CD4-positive, CD25-positive, alpha-beta regulatory T cell (primary cell): ENCODE measurements around the gene RPL18A. TPM values are rescaled to one million over a fixed set of nuclear protein-coding genes. Genes with fewer than 3 reads are reported as not detected.

Experiments
- ATAC-seq, 2 donors: fragments of 150-1000 bp; cut with Tn5 transposase; one replicate each; pipeline ENCODE4 v1.10.0; 2021; ENCODE audit warnings: low read depth in 2 of 2, moderate number of reproducible peaks in 2 of 2, moderate library complexity in 1 of 2
- DNase-seq, 3 donors: peaks; one replicate each; pipeline versions ENCODE4 v3.0.0 to v3.0.0-alpha.2; 2012 to 2022; ENCODE audit warnings: mixed read lengths in 1 of 3
- H3K27ac ChIP-seq: one replicate; pipeline ENCODE4 v1.7.0; 2013; ENCODE audit warnings: mild to moderate bottlenecking, low read length; ENCODE audit not compliant: insufficient read depth, poor library complexity, severe bottlenecking
- H3K27me3 ChIP-seq: one replicate; pipeline ENCODE4 v1.7.0; 2013; ENCODE audit warnings: low read length; ENCODE audit not compliant: control insufficient read depth, insufficient read depth
- H3K36me3 ChIP-seq: one replicate; pipeline ENCODE4 v1.7.0; 2013; ENCODE audit warnings: mild to moderate bottlenecking, low read length, moderate library complexity; ENCODE audit not compliant: control insufficient read depth, insufficient read depth
- H3K4me1 ChIP-seq: 2 replicates; pipeline ENCODE4 v1.7.0; 2013; ENCODE audit warnings: mild to moderate bottlenecking, low read length; ENCODE audit not compliant: insufficient read depth, control insufficient read depth, poor library complexity, severe bottlenecking
- H3K4me3 ChIP-seq: one replicate; pipeline ENCODE4 v1.7.0; 2013; ENCODE audit warnings: low read depth, mild to moderate bottlenecking, low read length, moderate library complexity
- H3K9me3 ChIP-seq, 2 experiments: 1 replicate in 1 of 2; 2 replicates in 1 of 2; pipeline ENCODE4 v1.7.0; 2013; ENCODE audit warnings: low read length in 2 of 2, mild to moderate bottlenecking in 1 of 2, moderate library complexity in 1 of 2; ENCODE audit not compliant: control insufficient read depth in 2 of 2
- H3K27ac Mint-ChIP-seq, 3 donors: one replicate each; pipeline ENCODE4 v1.8.0; 2020 to 2022; ENCODE audit warnings: mild to moderate bottlenecking in 3 of 3, mixed read lengths in 3 of 3, moderate library complexity in 2 of 3
- H3K27me3 Mint-ChIP-seq: one replicate; pipeline ENCODE4 v1.8.0; 2022; ENCODE audit warnings: mild to moderate bottlenecking, mixed read lengths
- H3K36me3 Mint-ChIP-seq: one replicate; pipeline ENCODE4 v1.8.0; 2020; ENCODE audit warnings: mixed read lengths
- H3K4me1 Mint-ChIP-seq, 4 donors: one replicate each; pipeline ENCODE4 v1.8.0; 2020 to 2022; ENCODE audit warnings: mixed read lengths in 4 of 4, mild to moderate bottlenecking in 1 of 4
- H3K4me3 Mint-ChIP-seq, 4 donors: one replicate each; pipeline ENCODE4 v1.8.0; 2020 to 2022; ENCODE audit warnings: mild to moderate bottlenecking in 4 of 4, mixed read lengths in 4 of 4, moderate library complexity in 3 of 4
- H3K9me3 Mint-ChIP-seq, 7 donors: one replicate each; pipeline ENCODE4 v1.8.0; 2020 to 2022; ENCODE audit warnings: mixed read lengths in 7 of 7, mild to moderate bottlenecking in 3 of 7, moderate library complexity in 2 of 7
- polyA plus RNA-seq, 4 donors: library from polyadenylated mRNA; unstranded; fragments of 300-500 nt; fragmentation: Illumina TruSeq; gene quantifications; one replicate each; pipeline ENCODE4 v1.2.3, GENCODE V29; 2021
- total RNA-seq: library from RNA; stranded (reverse); gene quantifications from one replicate; pipeline ENCODE4 v1.2.3, GENCODE V29; 2022

The RPL18A gene
- total and polyA plus RNA-seq, 5 donors from 2014 or later, result 2,143 to 4,374 (median 3,137) TPM

DNA sequence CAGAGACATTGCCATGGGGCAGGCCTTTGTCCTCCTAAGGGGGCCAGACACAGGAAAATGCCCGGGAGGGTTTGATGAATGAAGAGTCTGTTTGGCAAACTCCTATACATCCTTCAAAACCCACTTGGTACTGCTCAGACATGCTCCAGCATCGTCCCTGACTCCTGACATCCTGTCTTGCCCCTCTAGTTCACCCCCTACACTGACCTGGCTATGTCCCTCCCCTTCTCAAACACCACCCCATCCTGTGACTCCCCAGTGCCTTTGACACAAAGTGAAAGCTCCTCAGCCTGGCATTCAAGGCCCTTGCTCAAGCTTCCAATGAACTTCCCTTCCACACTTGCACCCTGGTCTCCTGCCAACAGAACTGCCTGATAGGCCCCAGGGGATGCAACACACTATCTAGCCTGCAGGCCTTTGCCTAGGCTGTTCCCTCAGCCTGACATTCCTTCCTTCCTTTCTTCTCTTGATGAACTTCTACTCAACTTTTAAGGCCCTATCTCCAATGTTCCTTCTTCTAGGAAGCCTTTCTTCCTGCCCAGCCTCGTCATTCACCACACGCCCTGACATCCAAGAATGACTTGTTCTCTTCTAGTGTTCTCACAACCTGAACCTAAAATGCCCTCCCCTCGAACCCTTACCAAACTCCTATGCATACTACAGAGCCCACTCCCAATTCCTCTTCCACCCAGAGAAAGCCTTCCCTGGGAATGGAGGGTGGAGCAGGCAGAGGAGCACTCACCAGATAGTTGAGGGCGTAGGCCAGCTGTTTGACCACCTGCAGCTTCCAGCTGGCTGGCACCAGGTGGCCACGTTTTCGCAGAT lies 24.3 kb upstream of the RPL18A start:
- Mint-ChIP-seq H3K27me3 (no peaks in the 10 kb centered on the region), H3K4me3 (no peak overlapping the region), H3K4me1 (peaks cover 0 to 17% (median 10%) of the 10 kb centered on the region in 4 donors), H3K36me3 (peaks cover 47% of the 10 kb centered on the region), H3K27ac (peak overlapping the region; percentile 59 to 97 (median 69)), H3K9me3 (peaks cover 0 to 2% (median 0%) of the 10 kb centered on the region in 7 donors)
- Histone ChIP-seq H3K27me3 (no peaks in the 10 kb centered on the region), H3K4me3 (no peak overlapping the region), H3K27ac (no peak overlapping the region), H3K4me1 (no peaks in the 10 kb centered on the region), H3K9me3 (no peaks in the 10 kb centered on the region), H3K36me3 (peaks cover 89% of the 10 kb centered on the region)
- DNase-seq (no peak), ATAC-seq (no peak)

DNA sequence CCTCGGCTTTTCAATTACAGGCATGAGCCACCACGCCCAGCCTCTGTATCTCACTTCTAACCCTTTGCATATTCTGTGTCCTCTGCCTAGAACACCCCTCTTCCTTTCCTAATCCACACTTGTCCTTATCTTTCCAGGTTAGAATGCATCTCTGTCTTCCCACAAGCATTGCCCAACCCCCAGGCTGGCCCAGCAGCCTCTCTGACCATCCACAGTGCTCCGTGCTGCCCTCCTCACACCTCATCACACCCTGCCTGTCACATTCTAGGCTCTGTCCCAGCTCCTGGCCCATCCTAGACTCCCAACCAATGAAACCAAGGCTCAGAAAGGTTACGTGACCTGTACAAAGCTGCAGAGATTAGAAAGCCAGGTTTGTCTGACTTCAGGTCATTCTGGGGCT lies 23.2 kb upstream of the RPL18A start:
- Mint-ChIP-seq H3K9me3 (peaks cover 0 to 2% (median 0%) of the 10 kb centered on the region in 7 donors), H3K27me3 (no peaks in the 10 kb centered on the region), H3K4me1 (peaks cover 0 to 22% (median 10%) of the 10 kb centered on the region in 4 donors), H3K4me3 (peak overlapping the region in 1 of 4 donors; percentile 17), H3K27ac (peak overlapping the region in 1 of 3 donors; percentile 92), H3K36me3 (peaks cover 49% of the 10 kb centered on the region)
- no peak overlapping the region for H3K27ac ChIP-seq
- no peaks in the 10 kb centered on the region for H3K9me3 ChIP-seq
- H3K4me1 ChIP-seq, result no peaks in the 10 kb centered on the region
- no peak overlapping the region for H3K4me3 ChIP-seq
- ATAC-seq (no peak), DNase-seq (no peak)
- H3K27me3 ChIP-seq, result no peaks in the 10 kb centered on the region
- H3K36me3 ChIP-seq, result peaks cover 92% of the 10 kb centered on the region

DNA sequence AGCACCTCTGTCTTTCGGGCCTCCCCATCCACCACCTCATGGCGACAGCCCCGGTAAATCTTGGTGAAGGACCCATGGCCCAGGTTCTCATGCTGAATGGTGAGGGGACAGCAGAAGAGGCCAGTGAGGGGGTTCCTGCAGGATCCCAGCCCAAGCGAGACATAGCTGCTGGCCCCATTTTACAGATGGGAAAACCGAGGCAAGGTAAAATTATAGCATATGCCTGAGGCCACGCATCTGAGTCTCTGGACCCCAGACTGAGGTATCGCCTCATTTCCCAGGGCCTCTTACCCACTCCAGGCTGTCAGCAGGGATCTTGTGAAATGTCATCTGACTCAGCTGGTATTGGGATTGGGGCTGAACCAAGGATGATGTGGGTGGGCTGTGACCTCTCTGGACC lies 21.7 kb upstream of the RPL18A start:
- H3K27me3 Mint-ChIP-seq, result no peaks in the 10 kb centered on the region
- Histone ChIP-seq H3K9me3 (no peaks in the 10 kb centered on the region), H3K4me1 (no peaks in the 10 kb centered on the region), H3K4me3 (no peak overlapping the region), H3K36me3 (peaks cover 90% of the 10 kb centered on the region), H3K27me3 (no peaks in the 10 kb centered on the region), H3K27ac (no peak overlapping the region)
- H3K4me1 Mint-ChIP-seq, result peaks cover 0 to 23% (median 10%) of the 10 kb centered on the region in 4 donors
- peak overlapping the region in 2 of 3 donors; percentile 55 to 79 for H3K27ac Mint-ChIP-seq
- no peak for ATAC-seq
- H3K36me3 Mint-ChIP-seq, result peaks cover 43% of the 10 kb centered on the region
- H3K9me3 Mint-ChIP-seq, result peaks cover 0 to 2% (median 0%) of the 10 kb centered on the region in 7 donors
- no peak for DNase-seq
- H3K4me3 Mint-ChIP-seq, result no peak overlapping the region

DNA sequence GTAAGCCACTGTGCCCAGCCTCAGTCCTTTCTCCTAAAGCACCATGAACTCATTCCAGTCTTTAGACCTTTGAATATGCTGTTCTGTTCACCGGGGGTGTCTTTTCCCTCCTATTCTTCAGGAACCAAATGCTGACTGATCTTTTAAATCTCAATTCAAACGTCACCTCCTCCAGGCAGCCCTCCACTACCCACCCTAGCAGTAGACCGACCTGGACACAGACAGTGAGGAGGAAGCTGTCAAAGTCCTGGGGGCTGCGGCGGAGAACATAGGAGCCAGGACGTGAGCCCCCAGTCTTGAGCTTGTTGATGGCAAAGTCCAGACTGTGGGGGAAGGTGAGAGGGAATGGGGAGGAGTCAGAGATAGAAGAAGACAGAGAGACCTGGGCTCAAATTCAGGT lies 19.7 kb upstream of the RPL18A start:
- Histone ChIP-seq H3K27me3 (no peaks in the 10 kb centered on the region), H3K36me3 (peaks cover 83% of the 10 kb centered on the region), H3K9me3 (no peaks in the 10 kb centered on the region), H3K4me1 (peaks cover 18% of the 10 kb centered on the region), H3K27ac (no peak overlapping the region), H3K4me3 (no peak overlapping the region)
- peak overlapping the region in 2 of 3 donors; percentile 20 to 23 for H3K27ac Mint-ChIP-seq
- peak overlapping the region in 1 of 4 donors; percentile 27 for H3K4me3 Mint-ChIP-seq
- peaks cover 0 to 42% (median 21%) of the 10 kb centered on the region in 4 donors for H3K4me1 Mint-ChIP-seq
- H3K27me3 Mint-ChIP-seq, result no peaks in the 10 kb centered on the region
- DNase-seq, result no peak
- ATAC-seq, result no peak
- peaks cover 45% of the 10 kb centered on the region for H3K36me3 Mint-ChIP-seq
- peaks cover 0 to 2% (median 0%) of the 10 kb centered on the region in 7 donors for H3K9me3 Mint-ChIP-seq

DNA sequence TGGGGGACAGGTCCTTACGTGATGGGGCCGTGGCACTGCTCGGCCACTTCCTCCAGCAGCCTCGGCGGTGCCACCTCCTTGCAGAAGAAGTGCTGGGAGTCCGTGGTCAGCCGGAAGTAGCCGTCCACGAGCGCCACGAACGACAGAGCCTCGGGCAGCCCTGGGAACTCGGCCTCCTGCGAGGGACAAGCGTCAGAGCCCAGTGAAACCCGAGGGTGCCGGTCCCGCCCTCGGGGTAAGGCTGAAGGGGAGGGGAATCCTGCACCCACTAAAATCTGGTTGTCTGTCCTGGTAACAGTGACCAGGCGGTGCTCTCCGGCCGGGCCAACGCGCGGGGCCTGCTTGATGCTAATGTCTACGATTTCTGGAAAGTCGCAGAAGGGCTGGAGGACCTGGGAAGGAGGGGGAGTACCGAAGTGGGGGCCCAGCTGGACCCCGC lies 18.3 kb upstream of the RPL18A start:
- peaks cover 32% of the 10 kb centered on the region for H3K4me1 ChIP-seq
- peaks cover 71% of the 10 kb centered on the region for H3K36me3 ChIP-seq
- H3K9me3 ChIP-seq, result no peaks in the 10 kb centered on the region
- no peak overlapping the region for H3K4me3 ChIP-seq
- H3K27ac ChIP-seq, result no peak overlapping the region
- H3K36me3 Mint-ChIP-seq, result peaks cover 31% of the 10 kb centered on the region
- ATAC-seq (no peak), DNase-seq (no peak)
- peak overlapping the region in 1 of 4 donors; percentile 61 for H3K4me3 Mint-ChIP-seq
- no peaks in the 10 kb centered on the region for H3K27me3 ChIP-seq
- H3K27me3 Mint-ChIP-seq, result no peaks in the 10 kb centered on the region
- peak overlapping the region in 1 of 3 donors; percentile 58 for H3K27ac Mint-ChIP-seq
- H3K9me3 Mint-ChIP-seq, result peaks cover 0 to 2% (median 0%) of the 10 kb centered on the region in 7 donors
- peaks cover 5 to 48% (median 21%) of the 10 kb centered on the region in 4 donors for H3K4me1 Mint-ChIP-seq

DNA sequence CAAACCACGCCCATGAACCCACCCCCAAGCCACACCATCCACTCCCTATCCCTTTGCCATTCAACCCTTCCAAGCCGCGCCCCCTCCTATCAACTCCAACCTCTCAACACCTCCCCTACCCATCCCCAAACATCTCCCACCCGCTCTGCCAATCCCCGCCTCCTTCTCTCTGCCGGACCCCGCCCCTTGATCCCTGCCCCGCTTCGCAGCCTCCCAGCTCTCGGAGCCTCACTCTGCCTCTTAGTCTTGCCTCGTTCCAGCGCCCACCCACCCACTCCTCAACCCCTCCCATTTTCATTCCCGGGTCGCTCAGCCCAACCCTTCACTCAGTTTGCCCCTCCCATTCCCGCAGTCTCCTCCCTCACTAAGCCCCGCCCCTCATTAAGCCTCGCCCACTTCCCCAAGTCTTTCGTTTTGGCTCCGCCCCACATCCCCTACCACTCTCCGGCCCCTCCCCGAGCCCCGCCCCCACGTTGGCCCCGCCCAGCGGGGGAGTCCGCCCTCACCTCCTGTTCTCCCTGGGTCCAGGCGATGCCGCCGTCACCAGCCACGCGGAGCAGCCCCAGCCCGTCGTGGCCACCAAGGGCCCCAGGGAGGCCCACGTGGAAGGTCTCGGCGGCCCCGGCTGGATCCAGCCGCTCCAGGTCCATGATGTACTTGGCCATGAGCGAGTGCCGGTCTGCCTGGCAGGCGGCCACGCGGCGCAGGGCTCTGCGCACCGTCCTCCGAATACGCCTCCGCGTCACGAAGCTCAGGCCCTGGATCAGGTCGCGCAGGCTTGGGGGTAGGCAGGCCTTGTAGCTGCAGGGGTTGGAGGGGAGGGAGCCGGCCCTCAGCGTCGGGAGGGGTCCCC lies 17.7 kb upstream of the RPL18A start:
- Histone ChIP-seq H3K27ac (peak overlapping the region; percentile 49), H3K4me1 (peaks cover 33% of the 10 kb centered on the region), H3K36me3 (peaks cover 64% of the 10 kb centered on the region), H3K4me3 (no peak overlapping the region), H3K27me3 (no peaks in the 10 kb centered on the region), H3K9me3 (no peaks in the 10 kb centered on the region)
- Mint-ChIP-seq H3K27ac (peak overlapping the region in 1 of 3 donors; percentile 32), H3K9me3 (peaks cover 0 to 2% (median 0%) of the 10 kb centered on the region in 7 donors), H3K4me1 (peaks cover 8 to 46% (median 20%) of the 10 kb centered on the region in 4 donors), H3K36me3 (peaks cover 27% of the 10 kb centered on the region), H3K4me3 (no peak overlapping the region), H3K27me3 (no peaks in the 10 kb centered on the region)
- DNase-seq, result peak in 2 of 3 donors; percentile 33 to 39
- ATAC-seq, result peak in 1 of 2 donors; percentile 33

DNA sequence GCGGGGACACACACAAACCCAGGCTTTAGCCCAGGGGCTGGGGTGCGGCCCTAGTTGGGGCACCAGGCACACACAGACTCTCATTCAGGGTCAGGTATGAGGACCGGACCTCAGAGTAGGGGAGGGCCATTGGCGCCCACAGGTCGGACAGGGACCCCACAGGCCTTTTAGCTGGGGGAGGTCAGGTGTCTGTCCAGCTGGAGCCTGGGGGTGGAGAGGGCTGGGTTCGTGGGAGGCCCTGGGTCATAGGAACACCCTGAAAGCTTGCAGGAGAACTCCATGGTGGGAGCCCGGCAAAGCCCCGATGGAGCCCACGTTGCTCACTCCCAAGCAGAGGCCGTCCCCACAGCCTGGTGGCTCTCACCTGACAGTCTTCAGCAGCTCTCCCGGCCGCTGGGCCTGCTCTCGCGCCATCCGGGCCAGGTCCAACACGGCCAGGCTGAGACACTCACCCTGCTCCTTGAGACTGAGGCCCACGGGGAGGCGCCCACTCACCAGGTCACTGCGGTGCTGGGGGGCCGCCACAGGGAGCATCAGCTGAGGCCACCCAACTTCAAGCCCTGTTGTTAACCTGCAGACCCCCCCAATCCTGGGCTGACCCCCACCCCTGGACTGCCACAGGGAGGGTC lies 16.9 kb upstream of the RPL18A start:
- Histone ChIP-seq H3K27me3 (no peaks in the 10 kb centered on the region), H3K4me3 (no peak overlapping the region), H3K4me1 (peaks cover 34% of the 10 kb centered on the region), H3K36me3 (peaks cover 60% of the 10 kb centered on the region), H3K27ac (peak overlapping the region; percentile 49), H3K9me3 (no peaks in the 10 kb centered on the region)
- H3K4me3 Mint-ChIP-seq, result no peak overlapping the region
- peaks cover 23% of the 10 kb centered on the region for H3K36me3 Mint-ChIP-seq
- no peak overlapping the region for H3K27ac Mint-ChIP-seq
- no peak for ATAC-seq
- DNase-seq, result no peak
- H3K9me3 Mint-ChIP-seq, result peaks cover 0 to 2% (median 0%) of the 10 kb centered on the region in 7 donors
- no peaks in the 10 kb centered on the region for H3K27me3 Mint-ChIP-seq
- H3K4me1 Mint-ChIP-seq, result peaks cover 8 to 47% (median 22%) of the 10 kb centered on the region in 4 donors
